Small intestine (tissue), 7 donors: ENCODE measurements around the gene TRANK1. TPM values are rescaled to one million over a fixed set of nuclear protein-coding genes. Genes with fewer than 3 reads are reported as not detected.

Source experiments
- DNase-seq, 2 donors: peaks; one replicate each; pipeline versions ENCODE4 v3.0.0 to v3.0.0-alpha.2; 2013
- FAIRE-seq: peaks from 2 replicates; lab custom pipeline; 2012; peaks lifted over from hg19 to GRCh38; lab: Jason Lieb, UNC
- H3K27ac ChIP-seq, 3 donors: one replicate each; pipeline ENCODE4 v1.5.1; 2013; ENCODE audit warnings: low read length in 2 of 3, mild to moderate bottlenecking in 2 of 3, control low read depth in 1 of 3, inconsistent platforms in 1 of 3, low read depth in 1 of 3, moderate library complexity in 1 of 3
- H3K27me3 ChIP-seq, 3 donors: one replicate each; pipeline ENCODE4 v1.6.1; 2013; ENCODE audit warnings: low read length in 3 of 3, inconsistent platforms in 1 of 3; ENCODE audit not compliant: control insufficient read depth in 3 of 3, insufficient read depth in 3 of 3
- H3K36me3 ChIP-seq, 3 donors: one replicate each; pipeline ENCODE4 v1.6.1; 2013; ENCODE audit warnings: low read length in 3 of 3, inconsistent platforms in 1 of 3, low read depth in 1 of 3, mild to moderate bottlenecking in 1 of 3, moderate library complexity in 1 of 3; ENCODE audit not compliant: control insufficient read depth in 3 of 3, insufficient read depth in 2 of 3
- H3K4me1 ChIP-seq, 3 donors: one replicate each; pipeline ENCODE4 v1.6.1; 2013; ENCODE audit warnings: low read length in 2 of 3, inconsistent platforms in 1 of 3, low read depth in 1 of 3, mild to moderate bottlenecking in 1 of 3, moderate library complexity in 1 of 3; ENCODE audit not compliant: control insufficient read depth in 3 of 3, insufficient read depth in 2 of 3
- H3K4me3 ChIP-seq, 3 donors: one replicate each; pipeline ENCODE4 v1.5.1; 2013; ENCODE audit warnings: low read length in 3 of 3, control low read depth in 1 of 3, inconsistent platforms in 1 of 3, low read depth in 1 of 3, mild to moderate bottlenecking in 1 of 3, moderate library complexity in 1 of 3
- H3K9me3 ChIP-seq, 2 donors: one replicate each; pipeline ENCODE4 v1.6.1; 2013; ENCODE audit warnings: low read depth in 1 of 2, low read length in 1 of 2; ENCODE audit not compliant: control insufficient read depth in 2 of 2, insufficient read depth in 1 of 2
- WGBS, 3 donors: extraction: QIAGEN DNeasy Blood & Tissue Kit; methylation state at CpG; one replicate each; pipeline ENCODE4 v1.1.7; 2013; 5-methylcytosine and 5-hydroxymethylcytosine counted together
- polyA plus RNA-seq, 4 donors: library from polyadenylated mRNA; stranded (reverse) in 3 of 4; unstranded in 1 of 4; fragments of 200-250 nt in 3 of 4; fragments of 120-200 nt in 1 of 4; gene quantifications; one replicate each; pipeline versions ENCODE4 v1.2.1 to v1.2.3, GENCODE V29; 2013
- donor health status: healthy with polysubstance abuse.
- donor health status: control.
- donor health status: control.
- donor health status: Bipolar disorder and iron deficiency.
- donor health status: healthy.

TRANK1 gene
- polyA plus RNA-seq, 4 donors = 7.1 to 23.5 (median 14.0) TPM

DNA sequence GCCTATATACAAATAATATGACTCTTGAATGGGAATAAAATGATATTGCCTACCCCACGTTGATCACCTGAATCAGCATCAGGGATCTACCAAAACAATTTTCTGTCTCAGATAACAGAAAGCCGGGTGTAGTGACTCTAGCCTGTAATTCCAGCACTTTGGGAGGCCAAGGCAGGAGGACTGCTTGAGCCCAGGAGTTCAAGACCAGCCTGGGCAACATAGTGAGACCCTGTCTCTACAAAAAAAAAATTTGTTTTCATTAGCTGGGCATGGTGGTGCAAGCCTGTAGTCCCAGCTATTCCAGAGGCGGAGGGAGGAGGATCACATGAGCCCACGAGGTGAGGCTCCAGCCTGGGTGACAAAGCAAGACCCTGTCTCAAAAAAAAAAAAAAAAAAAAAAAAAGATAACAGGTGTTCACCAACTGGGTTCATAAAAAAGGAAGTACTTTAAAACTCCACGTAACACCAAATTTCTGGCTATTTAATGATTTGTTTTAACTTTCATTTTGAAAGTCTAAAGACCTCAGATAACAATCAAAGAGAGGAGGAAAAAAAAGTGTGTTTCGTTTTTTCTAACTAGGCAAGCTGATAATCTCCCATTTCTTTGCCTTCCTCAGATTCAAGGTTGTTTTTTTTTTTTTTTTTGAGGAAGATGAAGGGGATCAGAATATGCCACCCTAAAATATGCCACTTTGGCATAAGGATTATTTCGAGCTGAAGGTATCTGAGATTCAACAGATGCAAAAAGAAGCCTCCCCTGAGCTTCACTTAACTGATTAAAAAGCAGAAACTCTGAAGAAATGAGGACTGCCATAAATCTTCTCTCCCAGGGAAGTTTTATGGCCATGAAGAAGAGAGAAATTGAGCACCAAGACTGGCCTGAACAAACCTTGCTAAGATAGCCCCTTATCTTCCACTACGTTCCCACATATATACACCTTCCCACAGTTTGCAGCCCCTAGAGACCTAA lies 44.1 kb downstream of the TRANK1 start:
- Histone ChIP-seq H3K9me3 (no peaks in the 10 kb centered on the region), H3K4me1 (no peaks in the 10 kb centered on the region), H3K4me3 (no peak overlapping the region), H3K27ac (no peak overlapping the region), H3K36me3 (peaks cover 9 to 22% (median 12%) of the 10 kb centered on the region in 3 donors), H3K27me3 (no peaks in the 10 kb centered on the region)
- DNase-seq (no peak), FAIRE-seq (no peak)
- WGBS, 3 donors = 79 to 82% (median 80%) methylated on average over 8 of the region's 8 CpGs

DNA sequence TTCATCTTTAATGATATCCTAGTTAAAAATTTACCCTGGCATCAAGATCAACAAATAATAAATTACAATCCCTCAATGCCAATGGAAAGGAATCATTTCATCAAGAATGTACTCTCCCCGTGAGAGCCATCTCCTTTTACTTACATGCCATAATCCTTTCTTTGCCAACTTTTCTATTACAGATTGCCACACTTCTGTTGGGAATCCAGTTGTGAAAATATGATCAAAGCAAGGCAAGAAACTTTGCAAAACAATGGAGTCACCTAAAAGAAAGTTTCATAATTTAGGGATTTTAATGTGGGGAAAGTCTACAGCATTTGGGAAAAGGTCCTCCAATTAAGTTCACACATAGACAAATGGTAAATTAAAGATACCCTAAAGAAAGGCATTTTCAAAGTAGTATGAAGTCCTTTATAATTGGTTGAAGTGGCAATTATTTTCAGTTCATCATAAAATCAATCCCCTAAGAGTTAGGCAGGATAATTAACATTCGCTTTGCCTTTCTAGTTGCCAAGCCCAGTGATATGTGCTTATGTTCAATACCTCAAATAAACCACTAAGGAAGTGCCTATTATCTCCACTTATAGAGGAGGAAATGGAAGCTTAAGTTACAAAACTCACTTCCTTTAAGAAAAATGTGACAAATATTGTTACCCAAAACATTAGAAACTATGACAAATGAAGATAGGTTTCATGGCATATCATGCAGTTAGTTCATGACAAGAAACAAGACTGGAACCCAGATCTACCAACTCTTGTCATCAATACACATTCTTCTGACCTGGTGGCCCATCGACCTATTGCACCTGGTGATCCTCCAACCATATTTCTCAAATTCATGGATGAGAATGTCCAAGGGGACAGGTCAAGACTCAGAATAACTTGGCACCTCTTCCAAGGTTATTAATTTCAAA lies 49.1 kb downstream of the TRANK1 start:
- Histone ChIP-seq H3K9me3 (no peaks in the 10 kb centered on the region), H3K27me3 (no peaks in the 10 kb centered on the region), H3K27ac (no peak overlapping the region), H3K4me1 (peaks cover 0 to 14% (median 4%) of the 10 kb centered on the region in 3 donors), H3K36me3 (peaks cover 13 to 23% (median 13%) of the 10 kb centered on the region in 3 donors), H3K4me3 (no peak overlapping the region)
- WGBS, 3 donors = 82 to 91% (median 86%) methylated on average over 3 of the region's 3 CpGs
- FAIRE-seq (no peak), DNase-seq (no peak)

DNA sequence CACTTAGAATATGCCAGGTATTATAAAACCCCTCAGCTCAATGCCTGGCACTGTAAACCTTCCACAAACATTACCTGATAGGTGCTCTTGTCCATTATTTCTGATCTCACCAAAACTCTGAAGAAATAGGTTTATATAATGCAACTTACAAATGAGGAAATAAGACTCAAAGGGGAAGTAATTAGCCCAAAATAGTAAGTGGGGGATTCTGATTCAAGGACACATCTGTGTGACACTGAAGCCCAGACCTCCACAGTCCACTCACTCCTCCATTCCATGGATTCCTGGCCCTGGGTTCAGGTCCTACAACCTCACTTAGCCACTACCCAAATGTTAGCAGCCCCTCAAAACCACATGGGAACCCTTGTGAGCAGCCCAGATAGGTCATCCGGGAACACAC lies 49.9 kb downstream of the TRANK1 start:
- WGBS, 3 donors = 87 to 92% (median 92%) methylated on average over 1 of the region's 1 CpG
- Histone ChIP-seq H3K27ac (peak overlapping the region in 1 of 3 donors; percentile 46), H3K36me3 (peaks cover 15 to 25% (median 18%) of the 10 kb centered on the region in 3 donors), H3K9me3 (no peaks in the 10 kb centered on the region), H3K4me3 (no peak overlapping the region), H3K27me3 (no peaks in the 10 kb centered on the region), H3K4me1 (peaks cover 0 to 14% (median 4%) of the 10 kb centered on the region in 3 donors)
- DNase-seq (no peak), FAIRE-seq (no peak)

DNA sequence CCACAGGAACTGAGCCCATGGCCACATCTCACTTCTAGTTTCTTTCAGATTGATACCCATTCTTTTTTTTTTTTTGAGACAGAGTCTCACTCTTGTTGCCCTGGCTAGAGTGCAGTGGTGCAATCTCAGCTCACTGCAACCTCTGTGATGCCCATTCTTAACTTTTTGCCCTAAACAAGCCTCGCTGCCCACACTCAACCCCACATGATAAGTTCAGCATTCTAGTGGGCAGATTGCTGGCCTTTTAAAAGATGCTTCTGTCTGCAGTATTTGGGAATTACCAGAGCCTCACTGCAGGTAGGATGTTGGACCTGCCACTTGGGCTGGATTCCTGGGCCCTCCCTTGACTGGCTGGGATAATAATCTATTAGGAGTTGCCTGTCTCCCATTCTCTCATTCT lies 51.0 kb downstream of the TRANK1 start:
- no peak for DNase-seq
- Histone ChIP-seq H3K9me3 (no peaks in the 10 kb centered on the region), H3K4me1 (peaks cover 0 to 14% (median 4%) of the 10 kb centered on the region in 3 donors), H3K27me3 (no peaks in the 10 kb centered on the region), H3K36me3 (peaks cover 14 to 33% (median 19%) of the 10 kb centered on the region in 3 donors), H3K4me3 (no peak overlapping the region), H3K27ac (peak overlapping the region in 1 of 3 donors; percentile 59)
- 91 to 96% (median 93%) methylated on average over 1 of the region's 1 CpG for WGBS, 3 donors
- FAIRE-seq = no peak

DNA sequence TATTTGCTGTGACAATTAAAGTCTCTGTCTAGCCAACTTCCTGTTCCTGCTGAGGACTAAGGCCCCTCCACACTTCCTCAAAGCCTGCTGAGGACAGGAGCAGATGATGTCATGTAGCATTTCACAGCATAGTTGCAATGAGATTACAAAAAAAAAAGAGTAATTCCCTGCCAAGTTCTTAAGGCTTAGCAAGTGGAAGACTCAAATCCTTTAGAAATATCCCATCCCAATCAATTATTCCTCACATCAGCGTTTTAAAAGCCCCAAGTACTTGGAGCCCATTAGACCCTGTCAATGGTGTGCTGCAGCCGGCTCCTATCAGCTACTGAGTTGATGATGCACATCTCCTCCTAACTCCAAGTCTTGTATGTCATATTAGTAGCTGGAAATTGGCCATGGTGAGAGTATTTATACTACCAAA lies 51.7 kb downstream of the TRANK1 start:
- Histone ChIP-seq H3K4me3 (no peak overlapping the region), H3K4me1 (peaks cover 0 to 14% (median 4%) of the 10 kb centered on the region in 3 donors), H3K27ac (peak overlapping the region in 2 of 3 donors; percentile 8 to 59), H3K27me3 (no peaks in the 10 kb centered on the region), H3K9me3 (no peaks in the 10 kb centered on the region), H3K36me3 (peaks cover 12 to 33% (median 21%) of the 10 kb centered on the region in 3 donors)
- 55 to 96% (median 76%) methylated on average over 2 of the region's 2 CpGs for WGBS, 3 donors
- peak in 1 of 2 donors; percentile 58 for DNase-seq
- FAIRE-seq = no peak

DNA sequence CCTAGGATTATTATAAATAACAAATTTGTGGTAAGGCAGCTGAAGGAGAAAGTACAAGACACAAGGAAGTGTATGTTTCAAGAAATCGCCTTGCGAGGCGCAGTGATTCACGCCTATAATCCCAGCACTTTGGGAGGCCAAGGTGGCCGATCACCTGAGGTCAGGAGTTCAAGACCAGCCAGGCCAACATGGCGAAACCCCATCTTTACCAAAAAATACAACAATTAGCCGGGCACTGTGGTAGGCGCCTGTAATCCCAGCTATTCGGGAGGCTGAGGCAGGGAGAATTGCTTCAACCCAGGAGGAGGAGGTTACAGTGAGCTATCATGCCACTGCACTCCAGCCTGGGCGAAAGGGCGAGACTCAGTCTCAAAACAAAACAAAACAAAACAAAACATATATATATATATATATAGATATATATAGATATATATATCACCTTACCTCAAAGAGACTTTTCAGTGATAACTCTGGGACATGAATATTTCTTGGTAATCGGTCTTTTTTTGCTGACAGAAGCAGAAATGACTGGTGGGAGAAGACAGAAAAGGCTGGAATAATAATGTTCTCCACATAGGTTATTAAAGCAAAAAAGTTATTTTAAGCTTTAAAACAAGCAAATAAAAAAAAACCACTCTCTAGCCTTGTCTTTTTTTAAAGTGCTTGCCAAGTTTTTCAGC lies 52.3 kb downstream of the TRANK1 start:
- peak overlapping the region in 1 of 3 donors; percentile 62 for H3K27ac ChIP-seq
- H3K27me3 ChIP-seq = no peaks in the 10 kb centered on the region
- peaks cover 12 to 29% (median 23%) of the 10 kb centered on the region in 3 donors for H3K36me3 ChIP-seq
- H3K4me1 ChIP-seq = peaks cover 0 to 14% (median 4%) of the 10 kb centered on the region in 3 donors
- FAIRE-seq (no peak), DNase-seq (no peak)
- H3K4me3 ChIP-seq = no peak overlapping the region
- 90 to 98% (median 92%) methylated on average over 12 of the region's 12 CpGs for WGBS, 3 donors
- H3K9me3 ChIP-seq = no peaks in the 10 kb centered on the region

DNA sequence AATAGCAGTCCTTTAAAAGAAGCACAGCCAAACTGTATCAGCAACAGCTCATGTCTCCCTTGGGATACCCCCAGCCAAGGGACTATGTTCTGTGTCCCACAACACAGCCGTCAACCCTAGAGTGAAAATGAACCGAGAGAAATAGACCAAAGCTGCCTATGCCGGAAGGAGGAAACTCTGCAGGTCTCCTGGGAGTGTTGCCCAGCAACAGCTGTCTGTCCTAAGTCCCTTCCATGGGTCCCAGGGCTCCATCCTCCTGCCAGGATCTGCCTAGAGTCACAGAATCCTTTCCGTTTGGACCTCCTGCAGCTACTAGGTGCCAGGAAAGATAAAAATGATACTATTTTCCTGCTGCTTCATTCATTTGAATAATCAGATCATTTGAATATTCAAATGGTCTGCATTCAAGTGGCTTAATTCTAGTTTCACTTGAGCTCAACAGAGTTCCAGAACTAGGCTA lies 53.1 kb downstream of the TRANK1 start:
- Histone ChIP-seq H3K36me3 (peaks cover 9 to 29% (median 19%) of the 10 kb centered on the region in 3 donors), H3K27ac (no peak overlapping the region), H3K9me3 (no peaks in the 10 kb centered on the region), H3K27me3 (no peaks in the 10 kb centered on the region), H3K4me1 (peaks cover 0 to 14% (median 4%) of the 10 kb centered on the region in 3 donors), H3K4me3 (no peak overlapping the region)
- no peak for FAIRE-seq
- 69 to 86% (median 71%) methylated on average over 4 of the region's 4 CpGs for WGBS, 3 donors
- no peak for DNase-seq
